NCI-H69 (cell line): ENCODE data around the gene FPR1.
"Not testable (repeated sequence)": the region's sequence is repeated elsewhere in the genome, so short reads cannot be mapped to it uniquely, and the experiment has no call there.

Experiments used
- DNase-seq: peaks from one replicate; lab custom pipeline; 2025; lab: John Stamatoyannopoulos, UW

Gene FPR1

GRCh38 chr19:51779181-51779580 lies 27.5 kb upstream of the FPR1 start:
- DNase-seq: no peak

- peak; percentile 83 for DNase-seq
These were observed 26.1 kb upstream of the FPR1 start for GRCh38 chr19:51777570-51778462.

DNA sequence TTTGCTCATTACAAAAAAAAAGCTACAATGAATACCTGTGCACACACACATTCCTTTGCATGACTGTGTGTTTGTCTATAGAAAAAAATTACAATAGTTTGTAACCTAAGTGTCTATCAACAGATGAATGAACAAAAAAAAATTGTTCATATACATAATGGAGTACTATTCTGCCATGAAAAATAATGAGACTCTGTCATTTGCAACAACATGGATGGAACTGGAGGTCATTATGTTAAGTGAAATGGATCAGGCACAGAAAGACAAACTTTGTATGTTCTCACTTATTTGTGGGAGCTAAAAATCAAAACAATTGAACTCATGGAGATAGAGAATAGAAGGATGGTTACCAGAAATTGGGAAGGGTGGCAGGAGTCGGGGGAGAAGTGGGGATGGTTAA lies 24.9 kb upstream of the FPR1 start:
- not testable (repeated sequence) for DNase-seq

DNA sequence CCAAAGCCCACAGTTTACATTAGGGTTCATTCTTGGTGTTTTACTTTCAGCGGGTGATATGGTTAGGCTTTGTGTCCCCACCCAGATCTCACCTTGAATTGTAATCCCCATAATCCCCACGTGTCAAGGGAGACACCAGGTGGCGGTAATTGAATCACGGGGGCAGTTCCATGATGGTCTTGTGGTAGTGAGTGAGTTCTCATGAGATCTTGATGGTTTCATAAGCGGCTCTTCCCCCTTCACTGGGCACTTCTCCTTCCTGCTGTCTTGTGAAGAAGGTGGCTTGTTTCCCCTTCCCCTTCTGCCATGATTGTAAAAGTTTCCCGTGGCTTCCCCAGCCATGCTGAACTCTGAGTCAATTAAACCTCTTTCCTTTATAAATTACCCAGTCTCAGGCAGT lies 21.3 kb upstream of the FPR1 start:
- no peak for DNase-seq

DNA sequence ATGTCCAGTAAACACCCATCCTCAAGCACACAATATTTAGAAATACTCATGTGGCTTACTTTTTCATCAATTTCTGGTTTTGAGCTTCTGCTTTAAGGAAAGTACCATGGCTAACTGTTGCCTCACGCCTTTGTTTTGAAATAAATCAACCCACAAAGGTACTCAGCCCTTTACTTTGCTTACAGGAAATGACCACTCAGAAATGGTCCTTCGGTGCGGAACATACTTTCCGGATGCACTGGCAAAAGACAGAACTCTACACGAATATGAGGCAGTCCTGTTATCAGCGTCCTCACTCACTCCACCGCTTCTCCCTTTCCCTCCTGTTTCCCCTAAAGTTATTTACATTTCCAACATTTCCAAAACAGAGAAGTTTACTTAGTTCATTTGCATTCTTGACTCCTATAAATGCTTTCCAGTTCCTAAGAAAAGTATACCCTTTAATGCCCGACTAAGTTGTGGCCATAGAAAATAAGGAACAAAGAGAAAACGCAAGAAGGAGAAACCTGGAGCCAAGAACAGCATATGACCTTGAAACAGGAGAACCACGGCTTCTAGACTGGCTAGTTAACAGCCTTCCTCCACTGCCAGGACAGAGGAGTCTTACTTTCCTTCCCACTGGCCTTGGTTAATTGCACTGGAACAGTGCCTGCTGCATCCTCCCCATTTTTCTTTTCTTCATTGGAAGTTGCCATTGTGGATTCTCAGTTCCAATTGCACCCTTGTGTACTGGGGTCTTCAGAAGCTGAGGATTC lies 19.9 kb upstream of the FPR1 start:
- no peak for DNase-seq

DNA sequence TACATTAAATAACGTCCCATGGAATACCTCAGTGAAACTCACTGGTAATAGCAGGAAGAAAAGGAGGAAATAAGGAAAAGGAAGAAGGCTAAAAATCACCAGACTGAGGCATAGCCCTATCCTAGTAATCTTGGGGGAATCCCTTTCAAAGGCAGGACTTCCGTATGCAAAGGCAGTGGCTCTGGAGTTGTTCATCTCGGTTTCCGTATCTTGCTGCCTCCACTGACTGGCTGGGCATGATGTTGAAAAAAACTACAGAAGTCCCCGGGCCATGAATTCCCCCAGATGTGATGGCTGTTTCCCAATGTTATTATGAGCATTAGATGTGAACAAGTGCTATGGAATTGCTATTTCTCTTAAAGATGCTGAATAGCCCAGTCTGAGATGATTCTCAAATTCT lies 14.8 kb upstream of the FPR1 start:
- DNase-seq: no peak

DNA sequence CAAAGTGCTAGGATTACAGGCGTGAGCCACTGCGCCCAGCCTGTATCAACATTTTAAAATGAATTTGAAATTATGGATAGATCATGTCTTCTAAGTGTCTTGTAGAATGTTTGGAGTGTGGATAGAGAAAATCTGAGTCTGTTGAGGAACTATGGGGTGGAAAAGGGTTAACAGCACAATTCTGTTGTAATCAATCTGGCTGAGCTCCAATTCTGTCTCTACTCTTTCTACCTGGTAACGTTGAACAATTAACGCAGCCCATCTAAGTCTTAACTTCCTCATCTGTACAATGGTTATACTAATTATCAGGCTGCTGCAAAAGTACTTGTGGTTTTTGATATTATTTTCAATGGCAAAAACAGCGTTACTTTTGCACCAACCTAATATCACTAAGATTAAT lies 13.4 kb upstream of the FPR1 start:
- DNase-seq: no peak

DNA sequence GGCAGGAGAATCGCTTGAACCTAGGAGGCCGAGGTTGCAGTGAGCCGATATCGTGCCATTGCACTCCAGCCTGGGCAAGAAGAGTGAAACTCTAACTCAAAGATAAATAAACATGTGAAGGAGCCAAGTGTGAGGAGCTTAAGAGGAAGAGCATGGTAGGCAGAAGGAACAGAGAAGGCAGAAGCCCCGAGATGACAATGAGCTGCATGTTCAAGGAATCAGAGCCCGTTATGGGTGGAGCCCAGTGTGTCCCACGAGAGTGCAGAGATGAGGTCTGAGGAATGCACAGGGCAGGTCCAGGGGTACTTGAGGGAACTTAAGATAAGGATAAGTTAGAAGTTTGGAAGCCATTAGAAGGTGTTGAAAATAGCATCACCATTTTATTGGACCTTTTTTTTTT lies 10.0 kb upstream of the FPR1 start:
- no peak for DNase-seq

GRCh38 chr19:51760697-51761356 lies 9.1 kb upstream of the FPR1 start, which contains the start of gene FPR2:
TSS of gene FPR2 (plus strand) at chr19:51761180. CDS start at chr19:51768659, 7,479 bp downstream.
- DNase-seq: no peak

DNA sequence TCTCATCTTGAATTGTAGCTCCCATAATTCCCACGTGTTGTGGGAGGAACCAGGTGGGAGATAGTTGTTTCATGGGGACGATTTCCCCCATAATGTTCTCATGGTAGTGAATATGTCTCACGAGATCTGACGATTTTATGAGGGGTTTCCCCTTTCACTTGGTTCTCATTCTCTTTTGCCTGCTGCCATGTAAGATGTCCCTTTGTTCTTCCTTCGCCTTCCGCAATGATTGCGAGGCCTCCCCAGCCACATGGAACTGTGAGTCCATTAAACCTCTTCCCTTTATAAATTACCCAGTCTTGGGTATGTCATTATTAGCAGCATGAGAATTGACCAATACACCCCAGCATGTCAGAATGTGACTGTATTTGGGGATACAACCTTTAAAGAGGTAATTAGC lies 3.9 kb upstream of the FPR1 start:
- DNase-seq: no peak

DNA sequence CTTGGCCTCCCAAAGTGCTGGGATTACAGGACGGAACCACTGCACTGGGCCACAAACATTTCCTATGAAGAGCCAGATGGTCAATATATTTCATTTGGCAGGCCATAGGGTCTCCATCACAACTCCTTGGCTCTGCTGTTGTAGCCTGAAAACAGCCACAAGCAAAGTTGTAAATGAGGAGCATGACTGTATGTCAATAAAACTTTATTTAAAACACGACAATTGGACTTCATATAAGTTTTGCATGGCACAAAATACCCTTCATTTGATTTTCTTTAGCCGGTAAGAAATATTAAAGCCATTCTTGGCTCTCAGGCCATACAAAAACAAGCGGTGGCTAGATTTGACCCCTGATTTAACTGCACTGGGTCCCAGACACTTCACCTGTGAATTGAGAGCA lies 3.1 kb upstream of the FPR1 start:
- DNase-seq: no peak

DNA sequence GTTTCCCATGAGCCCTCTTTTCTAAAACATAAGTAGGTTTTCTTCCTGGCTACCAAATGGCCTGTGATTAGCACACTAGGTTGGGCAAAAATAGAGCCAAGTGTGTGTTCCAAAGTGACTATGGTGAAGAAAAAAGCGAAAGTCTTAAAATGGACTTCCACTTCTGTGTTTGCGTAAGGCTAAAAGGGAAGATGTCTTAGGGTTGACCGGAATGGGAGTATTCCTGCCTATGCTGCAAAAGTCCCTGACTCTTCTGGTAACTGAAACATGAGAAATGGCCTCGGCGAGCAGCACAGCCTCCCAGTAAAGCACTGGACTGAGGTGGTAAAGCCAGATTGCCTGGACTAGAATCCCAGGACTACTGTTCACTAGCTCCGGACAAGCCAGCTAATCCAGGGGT lies 2.4 kb upstream of the FPR1 start:
- no peak for DNase-seq

GRCh38 chr19:51750400-51751094 lies 1.1 kb downstream of the FPR1 start:
- DNase-seq: no peak

- no peak for DNase-seq
These were observed 1.7 kb downstream of the FPR1 start for GRCh38 chr19:51749979-51750378.

DNA sequence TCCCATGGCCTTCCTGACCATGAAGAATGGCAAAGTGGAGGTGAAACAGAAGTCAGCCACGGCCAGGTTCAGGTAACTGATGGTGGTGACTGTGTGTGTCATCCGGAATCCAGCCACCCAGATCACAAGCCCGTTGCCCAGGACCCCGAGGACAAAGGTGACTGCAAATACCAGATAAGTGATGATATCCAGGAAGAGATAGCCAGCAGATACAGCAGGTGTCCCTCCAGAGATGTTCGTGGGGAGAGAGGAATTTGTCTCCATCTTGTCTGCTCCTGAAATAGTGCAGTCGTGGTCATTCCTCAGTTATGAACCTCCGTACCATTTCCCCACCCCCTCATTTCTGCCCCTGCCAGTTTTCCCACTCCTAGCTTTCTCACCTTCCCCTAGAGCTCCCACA lies 4.9 kb downstream of the FPR1 start:
- no peak for DNase-seq

- no peak for DNase-seq
These were observed 8.3 kb downstream of the FPR1 start for GRCh38 chr19:51743405-51743804.

GRCh38 chr19:51742789-51743188 lies 8.9 kb downstream of the FPR1 start:
- no peak for DNase-seq

DNA sequence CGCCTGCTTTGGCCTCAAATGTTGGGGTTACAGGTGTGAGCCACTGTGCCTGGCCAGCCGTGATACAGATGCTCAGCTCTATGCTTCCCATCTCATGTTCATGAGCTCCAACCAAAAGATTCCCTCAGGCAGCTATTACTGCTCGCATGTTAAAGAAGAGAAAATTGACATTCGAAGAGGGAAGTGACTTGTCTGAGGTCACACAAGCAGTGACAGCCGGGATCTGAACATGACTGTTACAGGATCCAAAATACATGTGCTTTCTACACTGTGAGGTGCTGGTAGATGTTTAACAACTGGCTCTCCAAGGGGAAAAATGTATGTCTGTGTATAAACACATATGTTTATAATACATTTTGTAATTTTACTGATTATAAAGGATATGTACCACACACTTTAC lies 11.3 kb downstream of the FPR1 start:
- no peak for DNase-seq

DNA sequence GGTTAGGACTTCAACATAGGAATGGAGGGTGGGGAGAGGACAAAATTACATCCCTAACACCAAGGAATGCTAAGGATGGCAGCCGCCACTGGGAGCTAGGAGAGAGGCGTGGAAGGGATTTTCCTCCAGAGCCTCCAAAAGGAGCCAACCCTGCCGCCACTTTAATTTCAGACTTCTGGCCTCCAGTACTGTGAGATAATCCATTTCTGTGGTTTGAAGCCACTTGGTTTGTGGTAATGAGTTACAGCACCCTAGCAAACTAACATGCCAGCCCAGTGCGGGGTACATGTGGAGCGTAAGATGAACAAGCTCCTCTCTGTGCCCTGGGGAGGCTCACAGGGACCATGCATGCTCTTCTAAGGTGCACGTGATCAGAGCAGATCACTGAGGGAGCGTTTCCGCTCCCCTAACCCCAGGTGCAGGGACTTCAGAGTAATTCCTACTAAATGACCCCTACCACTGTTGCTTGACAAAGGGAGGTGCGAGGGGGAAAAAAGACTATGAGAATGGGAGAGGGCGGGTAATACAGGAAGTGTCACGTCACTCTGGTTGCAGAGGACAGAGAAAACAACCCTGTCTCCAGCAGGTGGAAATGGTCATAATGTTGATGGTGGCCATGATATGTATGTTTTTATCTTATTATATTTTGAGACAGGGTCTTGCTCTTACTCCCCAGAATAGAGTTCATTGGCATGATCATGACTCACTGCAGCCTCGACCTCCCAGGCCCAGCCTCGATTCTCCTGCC lies 12.0 kb downstream of the FPR1 start:
- peak; percentile 3 for DNase-seq

DNA sequence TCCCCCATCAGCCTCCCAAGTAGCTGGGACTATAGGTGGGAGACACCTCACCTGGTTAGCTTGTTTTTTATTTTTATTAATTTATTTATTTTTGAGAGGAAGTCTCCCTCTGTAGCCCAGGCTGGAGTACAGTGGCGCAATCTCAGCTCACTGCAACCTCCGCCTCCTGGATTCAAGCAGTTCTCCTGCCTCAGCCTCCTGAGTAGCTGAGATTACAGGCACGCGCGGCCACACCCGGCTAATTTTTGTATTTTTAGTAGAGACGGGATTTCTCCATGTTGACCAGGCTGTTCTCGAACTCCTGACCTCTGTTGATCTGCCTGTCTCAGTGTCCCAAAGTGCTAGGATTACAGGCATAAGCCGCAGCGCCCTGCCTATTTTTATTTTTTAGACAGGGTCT lies 13.2 kb downstream of the FPR1 start:
- DNase-seq: not testable (repeated sequence)

DNA sequence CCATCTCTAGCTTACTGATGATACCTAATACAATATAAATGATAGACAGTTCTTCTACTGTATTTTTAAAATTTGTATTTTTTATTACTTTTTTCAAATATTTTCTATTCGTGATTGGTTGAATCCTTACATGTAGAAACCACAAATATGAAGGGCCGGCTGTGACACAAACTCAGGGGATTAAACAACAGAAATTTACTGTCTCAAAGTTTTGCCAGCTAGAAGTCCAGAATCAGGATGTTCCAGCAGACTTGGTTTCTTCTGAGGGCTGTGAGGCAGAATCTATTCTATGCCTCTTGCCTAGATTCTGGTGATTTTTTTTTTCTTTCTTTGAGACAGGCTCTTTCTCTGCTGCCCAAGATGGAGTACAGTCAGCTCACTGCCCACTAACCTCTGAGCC lies 13.8 kb downstream of the FPR1 start:
- DNase-seq: no peak
